HEK293 (cell line): ENCODE measurements around the gene XYLT2.
A peak's percentile ranks its signal among the peaks of the same experiment; 100 is the strongest.

ENCODE experiments used
- GFI1B ChIP-seq: fragments of 450-650 bp; formaldehyde crosslinking; IDR thresholded peaks from 2 replicates; pipeline ENCODE4 v1.5.1; 2016; ENCODE audit warnings: missing biosample characterization, missing genetic modification characterization
- HOXD13 ChIP-seq: sonication (generic); formaldehyde crosslinking; IDR thresholded peaks from 2 replicates; pipeline ENCODE4 v1.8.0; 2022; ENCODE audit warnings: missing genetic modification reagents, borderline replicate concordance
- INSM2 ChIP-seq: fragments of 450-650 bp; formaldehyde crosslinking; IDR thresholded peaks from 2 replicates; pipeline ENCODE4 v1.5.1; 2016; ENCODE audit warnings: missing biosample characterization, missing genetic modification characterization
- KLF1 ChIP-seq: fragments of 450-650 bp; formaldehyde crosslinking; IDR thresholded peaks from 2 replicates; pipeline ENCODE4 v1.5.1; 2016; ENCODE audit warnings: missing biosample characterization, missing genetic modification characterization
- KLF9 ChIP-seq: fragments of 450-650 bp; formaldehyde crosslinking; IDR thresholded peaks from 2 replicates; pipeline ENCODE4 v1.5.1; 2016; ENCODE audit warnings: missing biosample characterization, missing genetic modification characterization, low read depth
- MZF1 ChIP-seq: fragments of 450-650 bp; formaldehyde crosslinking; IDR thresholded peaks from 2 replicates; pipeline ENCODE4 v1.5.1; 2017; ENCODE audit warnings: missing biosample characterization, missing genetic modification characterization, borderline replicate concordance
- SP2 ChIP-seq: fragments of 450-650 bp; formaldehyde crosslinking; IDR thresholded peaks from 2 replicates; pipeline ENCODE4 v1.5.1; 2016; ENCODE audit warnings: missing biosample characterization, missing genetic modification characterization
- TRIM28 ChIP-seq: IDR thresholded peaks from 2 replicates; pipeline ENCODE4 v1.6.1; 2011; ENCODE audit warnings: low read length, control low read depth, borderline replicate concordance
- ZBTB10 ChIP-seq: fragments of 450-650 bp; formaldehyde crosslinking; IDR thresholded peaks from 2 replicates; pipeline ENCODE4 v1.5.1; 2016; ENCODE audit warnings: missing biosample characterization, missing genetic modification characterization
- ZBTB49 ChIP-seq: fragments of 450-650 bp; formaldehyde crosslinking; IDR thresholded peaks from 2 replicates; pipeline ENCODE4 v1.5.1; 2016; ENCODE audit warnings: missing biosample characterization, missing genetic modification characterization, low read depth
- ZBTB7A ChIP-seq: fragments of 450-650 bp; formaldehyde crosslinking; IDR thresholded peaks from 2 replicates; pipeline ENCODE4 v1.5.1; 2016; ENCODE audit warnings: low read depth, missing biosample characterization, missing genetic modification characterization
- ZFP3 ChIP-seq: fragments of 450-650 bp; formaldehyde crosslinking; IDR thresholded peaks from 2 replicates; pipeline ENCODE4 v1.5.1; 2016; ENCODE audit warnings: low read depth, missing biosample characterization, missing genetic modification characterization
- ZNF121 ChIP-seq: fragments of 450-650 bp; formaldehyde crosslinking; IDR thresholded peaks from 2 replicates; pipeline ENCODE4 v1.5.1; 2016; ENCODE audit warnings: missing biosample characterization, missing genetic modification characterization
- ZNF138 ChIP-seq: fragments of 450-650 bp; formaldehyde crosslinking; IDR thresholded peaks from 2 replicates; pipeline ENCODE4 v1.5.1; 2016; ENCODE audit warnings: missing biosample characterization, missing genetic modification characterization, borderline replicate concordance
- ZNF146 ChIP-seq: fragments of 450-650 bp; formaldehyde crosslinking; IDR thresholded peaks from 2 replicates; pipeline ENCODE4 v1.5.1; 2016; ENCODE audit warnings: missing biosample characterization, missing genetic modification characterization
- ZNF155 ChIP-seq: fragments of 450-650 bp; formaldehyde crosslinking; IDR thresholded peaks from 2 replicates; pipeline ENCODE4 v1.5.1; 2016; ENCODE audit warnings: missing biosample characterization, missing genetic modification characterization
- ZNF157 ChIP-seq: fragments of 450-650 bp; formaldehyde crosslinking; IDR thresholded peaks from 2 replicates; pipeline ENCODE4 v1.5.1; 2016; ENCODE audit warnings: missing biosample characterization, missing genetic modification characterization
- ZNF184 ChIP-seq: fragments of 450-650 bp; IDR thresholded peaks from 2 replicates; pipeline ENCODE4 v1.5.1; 2018; ENCODE audit warnings: missing biosample characterization, mild to moderate bottlenecking, missing genetic modification characterization
- ZNF2 ChIP-seq: fragments of 450-650 bp; formaldehyde crosslinking; IDR thresholded peaks from 2 replicates; pipeline ENCODE4 v1.5.1; 2016; ENCODE audit warnings: missing biosample characterization, missing genetic modification characterization
- ZNF239 ChIP-seq: fragments of 450-650 bp; formaldehyde crosslinking; IDR thresholded peaks from 2 replicates; pipeline ENCODE4 v1.5.1; 2016; ENCODE audit warnings: missing biosample characterization, missing genetic modification characterization
- ZNF248 ChIP-seq: fragments of 450-650 bp; formaldehyde crosslinking; IDR thresholded peaks from 2 replicates; pipeline ENCODE4 v1.5.1; 2017; ENCODE audit warnings: missing biosample characterization, missing genetic modification characterization
- ZNF292 ChIP-seq: fragments of 450-650 bp; formaldehyde crosslinking; IDR thresholded peaks from 2 replicates; pipeline ENCODE4 v1.5.1; 2016; ENCODE audit warnings: low read depth, missing biosample characterization, missing genetic modification characterization, borderline replicate concordance
- ZNF391 ChIP-seq: fragments of 450-650 bp; formaldehyde crosslinking; IDR thresholded peaks from 2 replicates; pipeline ENCODE4 v1.5.1; 2016; ENCODE audit warnings: low read depth, missing biosample characterization, missing genetic modification characterization, borderline replicate concordance
- ZNF423 ChIP-seq: fragments of 450-650 bp; formaldehyde crosslinking; IDR thresholded peaks from 2 replicates; pipeline ENCODE4 v1.5.1; 2016; ENCODE audit warnings: missing biosample characterization, missing genetic modification characterization
- ZNF488 ChIP-seq: fragments of 450-650 bp; formaldehyde crosslinking; IDR thresholded peaks from 2 replicates; pipeline ENCODE4 v1.5.1; 2016; ENCODE audit warnings: missing biosample characterization, missing genetic modification characterization
- ZNF768 ChIP-seq: fragments of 450-650 bp; formaldehyde crosslinking; IDR thresholded peaks from 2 replicates; pipeline ENCODE4 v1.5.1; 2018; ENCODE audit warnings: missing biosample characterization, mild to moderate bottlenecking, missing genetic modification characterization
- ZSCAN4 ChIP-seq: fragments of 450-650 bp; formaldehyde crosslinking; IDR thresholded peaks from 2 replicates; pipeline ENCODE4 v1.5.1; 2017; ENCODE audit warnings: missing biosample characterization, missing genetic modification characterization

XYLT2 gene

GRCh38 chr17:50397111-50397918 lies 51.4 kb downstream of the XYLT2 start, which contains the start of gene LRRC59 (continued):
- TF ChIP-seq ZNF2 (tag by site-specific recombination): peak; percentile 93
- peak; percentile 44; the same call in 1 of the 2 replicates for TF ChIP-seq TRIM28
- no peak for TF ChIP-seq ZNF248 (tag by site-specific recombination)
- no peak for TF ChIP-seq ZNF768 (tag by site-specific recombination)
- peak; percentile 90 for TF ChIP-seq ZNF239 (tag by site-specific recombination)
- no peak for TF ChIP-seq ZNF292
- no peak for TF ChIP-seq ZBTB49
- TF ChIP-seq ZNF391: peak; percentile 91; the same call in 1 of the 2 replicates
- no peak for TF ChIP-seq ZNF138 (tag by site-specific recombination)
- TF ChIP-seq MZF1: no peak
- no peak for TF ChIP-seq ZNF155
- peak; percentile 63; the same call in 1 of the 2 replicates for TF ChIP-seq ZNF488 (tag by site-specific recombination)
- TF ChIP-seq KLF1 (tag by site-specific recombination): peak; percentile 71
- TF ChIP-seq ZNF184 (tag by site-specific recombination): no peak
- peak; percentile 91 for TF ChIP-seq INSM2 (tag by site-specific recombination)
- TF ChIP-seq ZFP3 (tag by site-specific recombination): no peak
- TF ChIP-seq ZNF146 (tag by site-specific recombination): peak; percentile 78
- TF ChIP-seq ZSCAN4: 0 out of 2 replicates have a peak, but pooled peaks have one; percentile 72
- TF ChIP-seq KLF9 (tag by site-specific recombination): peak; percentile 80
- TF ChIP-seq ZNF157 (tag by site-specific recombination): 0 out of 2 replicates have a peak, but pooled peaks have one; percentile 23
- no peak for TF ChIP-seq GFI1B (tag by site-specific recombination)
- no peak for TF ChIP-seq ZNF423 (tag by site-specific recombination)
- TF ChIP-seq ZBTB7A (tag by site-specific recombination): peak; percentile 99
- TF ChIP-seq HOXD13 (CRISPR knock-in tag): peak; percentile 68
- peak; percentile 68; the same call in 1 of the 2 replicates for TF ChIP-seq ZBTB10
- TF ChIP-seq ZNF121 (tag by site-specific recombination): peak; percentile 50; the same call in 1 of the 2 replicates
- TF ChIP-seq SP2 (tag by site-specific recombination): peak; percentile 77
